Measurements from ENCODE around the gene RBM18.

DNA sequence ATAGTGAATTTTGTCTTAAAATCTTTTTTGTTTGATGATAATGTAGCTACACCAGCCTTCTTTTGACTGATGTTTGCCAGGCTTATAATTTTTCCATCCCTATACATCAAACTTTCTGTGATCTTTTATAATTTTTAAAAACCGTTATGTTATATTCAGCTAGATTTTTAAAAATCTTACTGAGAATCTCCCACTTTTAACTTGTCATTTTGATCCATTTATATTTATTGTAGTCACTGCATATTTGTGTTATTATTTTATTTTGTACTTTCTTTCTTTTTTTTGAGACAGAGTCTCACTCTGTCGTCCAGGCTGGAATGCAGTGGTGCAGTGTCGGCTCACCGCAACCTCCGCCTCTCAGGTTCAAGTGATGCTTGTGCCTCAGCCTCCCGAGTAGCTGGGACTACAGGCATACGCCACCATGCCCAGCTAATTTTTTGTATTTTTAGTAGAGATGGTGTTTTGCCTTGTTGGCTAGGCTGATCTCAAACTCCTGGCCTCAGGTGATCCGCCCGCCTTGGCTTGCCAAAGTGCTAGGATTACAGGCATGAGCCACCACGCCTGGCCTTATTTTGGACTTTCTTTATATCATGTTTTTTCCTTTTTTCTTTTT is 12.8 kb upstream of the RBM18 start:
- TF ChIP-seq POLR2AphosphoS5 (IDR thresholded peaks at IDR 0.05) (no peak), POLR2A (IDR thresholded peaks at IDR 0.05; ENCODE audit: low read depth) (no peak), EP300 (IDR thresholded peaks at IDR 0.05) (no peak)
- TF ChIP-seq, protein P1, sequence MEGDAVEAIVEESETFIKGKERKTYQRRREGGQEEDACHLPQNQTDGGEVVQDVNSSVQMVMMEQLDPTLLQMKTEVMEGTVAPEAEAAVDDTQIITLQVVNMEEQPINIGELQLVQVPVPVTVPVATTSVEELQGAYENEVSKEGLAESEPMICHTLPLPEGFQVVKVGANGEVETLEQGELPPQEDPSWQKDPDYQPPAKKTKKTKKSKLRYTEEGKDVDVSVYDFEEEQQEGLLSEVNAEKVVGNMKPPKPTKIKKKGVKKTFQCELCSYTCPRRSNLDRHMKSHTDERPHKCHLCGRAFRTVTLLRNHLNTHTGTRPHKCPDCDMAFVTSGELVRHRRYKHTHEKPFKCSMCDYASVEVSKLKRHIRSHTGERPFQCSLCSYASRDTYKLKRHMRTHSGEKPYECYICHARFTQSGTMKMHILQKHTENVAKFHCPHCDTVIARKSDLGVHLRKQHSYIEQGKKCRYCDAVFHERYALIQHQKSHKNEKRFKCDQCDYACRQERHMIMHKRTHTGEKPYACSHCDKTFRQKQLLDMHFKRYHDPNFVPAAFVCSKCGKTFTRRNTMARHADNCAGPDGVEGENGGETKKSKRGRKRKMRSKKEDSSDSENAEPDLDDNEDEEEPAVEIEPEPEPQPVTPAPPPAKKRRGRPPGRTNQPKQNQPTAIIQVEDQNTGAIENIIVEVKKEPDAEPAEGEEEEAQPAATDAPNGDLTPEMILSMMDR (IDR thresholded peaks at IDR 0.05), result no peak

All from esophagus muscularis mucosa (tissue), 4 donors.